ENCODE results near the gene BPIFB1. TPM values are rescaled to one million over a fixed set of nuclear protein-coding genes. Genes with fewer than 3 reads are reported as not detected.
A peak's percentile ranks its signal among the peaks of the same experiment; 100 is the strongest.

The BPIFB1 gene
- total and polyA plus RNA-seq, 2 of the 13 experiments (the other 11 are each of a cell fraction or from before 2014, with no cell fraction given), result 0.82 to 4.4 TPM

GRCh38 chr20:33277471-33278441 is 5.3 kb upstream of the BPIFB1 start (continued):
- TF ChIP-seq EP300 (IDR thresholded peaks at IDR 0.05; ENCODE audit: low read depth in 2 of 2, low read length in 2 of 2), result peak in 1 of 2 experiments; percentile 53; a peak in 1 of 4 replicates
- peak; percentile 60; the same call in 1 of the 2 replicates for TF ChIP-seq EP300 (CRISPR knock-in tag; IDR thresholded peaks at IDR 0.05; ENCODE audit: borderline replicate concordance)
- TF ChIP-seq ZNF256 (CRISPR knock-in tag; conservative IDR thresholded peaks at IDR 0.05), result no peak
- no peak for TF ChIP-seq ZNF737 (CRISPR knock-in tag; IDR thresholded peaks at IDR 0.05; ENCODE audit: borderline replicate concordance)
- no peak for TF ChIP-seq MTA3 (CRISPR knock-in tag; IDR thresholded peaks at IDR 0.05)
- no peak for TF ChIP-seq ZNF530 (CRISPR knock-in tag; IDR thresholded peaks at IDR 0.05; ENCODE audit: low read depth)
- peak; percentile 80 for TF ChIP-seq ZNF546 (CRISPR knock-in tag; conservative IDR thresholded peaks at IDR 0.05)
- TF ChIP-seq ZNF260 (CRISPR knock-in tag; IDR thresholded peaks at IDR 0.05; ENCODE audit: borderline replicate concordance, low read depth), result no peak
- peak; percentile 91 for TF ChIP-seq RXRA (CRISPR knock-in tag; IDR thresholded peaks at IDR 0.05)
- TF ChIP-seq ZNF563 (CRISPR knock-in tag; IDR thresholded peaks at IDR 0.05), result peak; percentile 96; the same call in 1 of the 2 replicates
- TF ChIP-seq ZNF275 (CRISPR knock-in tag; IDR thresholded peaks at IDR 0.05; ENCODE audit: borderline replicate concordance), result no peak
- TF ChIP-seq HES4 (CRISPR knock-in tag; IDR thresholded peaks at IDR 0.05; ENCODE audit: borderline replicate concordance), result peak; percentile 99
- TF ChIP-seq ZSCAN29 (CRISPR knock-in tag; conservative IDR thresholded peaks at IDR 0.05), result no peak
- TF ChIP-seq NR2F1 (CRISPR knock-in tag; IDR thresholded peaks at IDR 0.05), result peak; percentile 58 to 68; a peak in 2 of 4 replicates
- TF ChIP-seq FOXM1 (CRISPR knock-in tag; IDR thresholded peaks at IDR 0.05), result no peak
- peak; percentile 77; the same call in 1 of the 2 replicates for TF ChIP-seq TGIF2 (CRISPR knock-in tag; IDR thresholded peaks at IDR 0.05)
- 0 out of 2 replicates have a peak, but pooled peaks have one; percentile 23 for TF ChIP-seq RFXANK (CRISPR knock-in tag; IDR thresholded peaks at IDR 0.05)
- peak; percentile 27; the same call in 1 of the 2 replicates for TF ChIP-seq ZNF550 (CRISPR knock-in tag; IDR thresholded peaks at IDR 0.05; ENCODE audit: borderline replicate concordance)
- TF ChIP-seq ZFX (CRISPR knock-in tag; IDR thresholded peaks at IDR 0.05; ENCODE audit: low read depth), result peak; percentile 61; the same call in 1 of the 2 replicates
- TF ChIP-seq NFE2L1 (CRISPR knock-in tag; IDR thresholded peaks at IDR 0.05; ENCODE audit: borderline replicate concordance), result peak; percentile 59; the same call in 1 of the 2 replicates
- TF ChIP-seq ZNF766 (CRISPR knock-in tag; IDR thresholded peaks at IDR 0.05; ENCODE audit: borderline replicate concordance), result peak; percentile 70; the same call in 1 of the 2 replicates
- peak; percentile 85; the same call in 1 of the 2 replicates for TF ChIP-seq ZNF567 (CRISPR knock-in tag; IDR thresholded peaks at IDR 0.05; ENCODE audit: borderline replicate concordance)
- TF ChIP-seq ZKSCAN1 (IDR thresholded peaks at IDR 0.05; ENCODE audit: low read length), result no peak
- TF ChIP-seq, protein P1, sequence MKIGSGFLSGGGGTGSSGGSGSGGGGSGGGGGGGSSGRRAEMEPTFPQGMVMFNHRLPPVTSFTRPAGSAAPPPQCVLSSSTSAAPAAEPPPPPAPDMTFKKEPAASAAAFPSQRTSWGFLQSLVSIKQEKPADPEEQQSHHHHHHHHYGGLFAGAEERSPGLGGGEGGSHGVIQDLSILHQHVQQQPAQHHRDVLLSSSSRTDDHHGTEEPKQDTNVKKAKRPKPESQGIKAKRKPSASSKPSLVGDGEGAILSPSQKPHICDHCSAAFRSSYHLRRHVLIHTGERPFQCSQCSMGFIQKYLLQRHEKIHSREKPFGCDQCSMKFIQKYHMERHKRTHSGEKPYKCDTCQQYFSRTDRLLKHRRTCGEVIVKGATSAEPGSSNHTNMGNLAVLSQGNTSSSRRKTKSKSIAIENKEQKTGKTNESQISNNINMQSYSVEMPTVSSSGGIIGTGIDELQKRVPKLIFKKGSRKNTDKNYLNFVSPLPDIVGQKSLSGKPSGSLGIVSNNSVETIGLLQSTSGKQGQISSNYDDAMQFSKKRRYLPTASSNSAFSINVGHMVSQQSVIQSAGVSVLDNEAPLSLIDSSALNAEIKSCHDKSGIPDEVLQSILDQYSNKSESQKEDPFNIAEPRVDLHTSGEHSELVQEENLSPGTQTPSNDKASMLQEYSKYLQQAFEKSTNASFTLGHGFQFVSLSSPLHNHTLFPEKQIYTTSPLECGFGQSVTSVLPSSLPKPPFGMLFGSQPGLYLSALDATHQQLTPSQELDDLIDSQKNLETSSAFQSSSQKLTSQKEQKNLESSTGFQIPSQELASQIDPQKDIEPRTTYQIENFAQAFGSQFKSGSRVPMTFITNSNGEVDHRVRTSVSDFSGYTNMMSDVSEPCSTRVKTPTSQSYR (CRISPR knock-in tag; IDR thresholded peaks at IDR 0.05; ENCODE audit: borderline replicate concordance), result peak; percentile 71; the same call in 1 of the 2 replicates

All from HepG2 (cell line).